Activated CD4-positive, alpha-beta T cell treated with anti-CD3 and anti-CD28 coated beads for 36 hours (primary cell): ENCODE measurements around the gene SLC15A1. TPM values are rescaled to one million over a fixed set of nuclear protein-coding genes. Genes with fewer than 3 reads are reported as not detected.

Source experiments
- ATAC-seq: fragments of 200-7000 bp; cut with Tn5 transposase; one replicate; pipeline ENCODE4 v1.10.0; 2021; ENCODE audit warnings: mild to moderate bottlenecking, moderate library complexity
- CTCF ChIA-PET: fragments of 350-600 bp; sonication (Branson Sonifier 250); formaldehyde crosslinking; loops from one replicate; lab custom pipeline; 2021; ENCODE audit warnings: antibody characterized with exemption; lab: Charles Lee
- POLR2A ChIA-PET: fragments of 350-600 bp; sonication (Branson Sonifier 250); formaldehyde crosslinking; loops from one replicate; lab custom pipeline; 2021; ENCODE audit warnings: antibody characterized with exemption, inconsistent platforms; lab: Charles Lee
- DNase-seq: peaks from one replicate; pipeline ENCODE4 v3.0.0-alpha.2; 2020
- H3K27ac Mint-ChIP-seq: one replicate; pipeline ENCODE4 v1.8.0; 2021; ENCODE audit warnings: mixed read lengths
- H3K27me3 Mint-ChIP-seq: one replicate; pipeline ENCODE4 v1.8.0; 2021; ENCODE audit warnings: mixed read lengths
- H3K36me3 Mint-ChIP-seq: one replicate; pipeline ENCODE4 v1.8.0; 2021; ENCODE audit warnings: low read depth, mixed read lengths
- H3K4me1 Mint-ChIP-seq: one replicate; pipeline ENCODE4 v1.8.0; 2021; ENCODE audit warnings: mixed read lengths
- H3K4me3 Mint-ChIP-seq: one replicate; pipeline ENCODE4 v1.8.0; 2021; ENCODE audit warnings: mild to moderate bottlenecking, moderate library complexity, mixed read lengths
- H3K9me3 Mint-ChIP-seq: one replicate; pipeline ENCODE4 v1.8.0; 2021; ENCODE audit warnings: low read depth, mixed read lengths
- intact Hi-C, 2 experiments: fragments of 100-400 bp; cut with DNase I in 1 of 2; cut with micrococcal nuclease in 1 of 2; formaldehyde crosslinking; loops; one replicate each; pipeline versions ENCODE4 v1.14.2 to v1.15.1; 2022 to 2024; cut with DNase I, micrococcal nuclease
- total RNA-seq, 2 experiments: library from RNA; stranded (reverse); gene quantifications; one replicate each; pipeline ENCODE4 v1.2.3, GENCODE V29; 2021

The SLC15A1 gene
- total RNA-seq, 2 experiments from 2014 or later = not detected

DNA sequence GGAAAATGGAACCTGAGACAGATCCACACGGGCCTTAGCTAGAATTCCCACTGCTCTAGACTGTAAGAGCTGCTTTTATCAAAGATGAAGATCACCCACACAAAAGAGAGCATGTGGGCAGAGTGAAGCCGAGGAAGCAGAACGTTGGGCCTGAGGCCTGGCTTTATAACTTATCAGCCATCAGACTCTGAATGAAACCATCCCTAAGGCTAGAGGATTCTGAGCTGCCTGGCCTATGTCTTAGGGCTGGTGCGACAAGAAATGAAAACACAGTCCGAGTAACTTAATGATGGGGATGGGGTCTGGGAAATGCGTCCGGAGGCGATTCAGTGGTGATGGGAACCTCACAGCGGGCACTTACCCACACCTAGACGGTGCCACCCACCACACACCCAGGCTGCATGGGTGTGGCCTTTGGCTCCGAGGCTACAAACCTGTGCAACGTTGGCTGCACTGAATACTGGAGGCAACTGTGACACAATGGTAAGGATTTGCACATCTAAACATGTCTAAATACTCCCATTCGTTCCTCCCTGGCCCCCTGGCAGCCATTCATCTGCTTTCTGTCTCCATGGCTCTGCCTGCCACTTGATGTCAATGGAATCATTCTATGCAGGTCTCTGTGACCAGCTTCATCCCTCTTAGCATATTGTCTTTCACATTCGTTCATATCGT is 62.0 kb downstream of the SLC15A1 start:
- H3K4me1 Mint-ChIP-seq = no peaks in the 10 kb centered on the region
- ChIA-PET POLR2A (no interaction called here), CTCF (interaction anchor here (0.5 kb wide), 1 partner anchor 257 kb away, joined by 3 read pairs; no protein-coding TSS in a partner anchor)
- no peaks in the 10 kb centered on the region for H3K9me3 Mint-ChIP-seq
- H3K36me3 Mint-ChIP-seq = no peaks in the 10 kb centered on the region
- intact Hi-C loops = no loop called here
- H3K27me3 Mint-ChIP-seq = no peaks in the 10 kb centered on the region
- ATAC-seq (no peak), DNase-seq (no peak)
- no peak overlapping the region for H3K27ac Mint-ChIP-seq
- no peak overlapping the region for H3K4me3 Mint-ChIP-seq

- ChIA-PET POLR2A (no interaction called here), CTCF (interaction anchor here (0.5 to 0.7 kb wide), 2 partner anchors 102 to 256 kb away, joined by 3 read pairs; no protein-coding TSS in a partner anchor)
- H3K4me1 Mint-ChIP-seq = no peaks in the 10 kb centered on the region
- H3K4me3 Mint-ChIP-seq = no peak overlapping the region
- no peaks in the 10 kb centered on the region for H3K9me3 Mint-ChIP-seq
- ATAC-seq (no peak), DNase-seq (no peak)
- no peaks in the 10 kb centered on the region for H3K27me3 Mint-ChIP-seq
- intact Hi-C loops = no loop called here
- no peaks in the 10 kb centered on the region for H3K36me3 Mint-ChIP-seq
- no peak overlapping the region for H3K27ac Mint-ChIP-seq
Observed at GRCh38 chr13:98689347-98689968, 63.0 kb downstream of the SLC15A1 start.

- Mint-ChIP-seq H3K4me3 (no peak overlapping the region), H3K27ac (no peak overlapping the region), H3K36me3 (no peaks in the 10 kb centered on the region), H3K9me3 (no peaks in the 10 kb centered on the region), H3K27me3 (peaks cover 1% of the 10 kb centered on the region), H3K4me1 (no peaks in the 10 kb centered on the region)
- ATAC-seq (no peak), DNase-seq (no peak)
- ChIA-PET CTCF (no interaction called here), POLR2A (no interaction called here)
- intact Hi-C loops = no loop called here
Observed at GRCh38 chr13:98688373-98688772, 64.1 kb downstream of the SLC15A1 start.

DNA sequence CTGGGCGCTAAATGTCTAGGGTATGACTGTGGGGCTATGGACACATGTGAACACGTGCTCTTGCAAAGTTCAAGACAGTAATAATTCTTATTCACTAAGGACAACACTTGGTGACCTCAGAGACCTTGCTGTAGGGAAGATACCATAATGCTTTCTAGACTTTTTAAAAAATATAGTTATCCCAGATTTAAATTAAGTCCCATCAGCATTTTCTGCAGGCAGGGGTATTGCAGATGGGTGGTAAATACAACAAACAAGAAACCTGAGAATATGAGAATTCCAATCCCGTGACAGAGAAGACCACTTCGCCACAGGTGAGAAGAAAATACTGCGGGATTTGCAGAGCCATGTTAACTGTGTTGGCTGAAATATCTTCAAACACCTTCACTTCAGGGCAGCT is 65.2 kb downstream of the SLC15A1 start:
- no peak overlapping the region for H3K27ac Mint-ChIP-seq
- H3K36me3 Mint-ChIP-seq = no peaks in the 10 kb centered on the region
- ATAC-seq = no peak
- intact Hi-C loops = no loop called here
- H3K9me3 Mint-ChIP-seq = no peaks in the 10 kb centered on the region
- H3K4me1 Mint-ChIP-seq = no peaks in the 10 kb centered on the region
- no peak for DNase-seq
- peaks cover 5% of the 10 kb centered on the region for H3K27me3 Mint-ChIP-seq
- POLR2A ChIA-PET = interaction anchor here (0.6 kb wide), 1 partner anchor 63 kb away, joined by 3 read pairs; no protein-coding TSS in a partner anchor
- CTCF ChIA-PET = interaction anchor here (0.8 to 1.2 kb wide), 2 partner anchors 14 to 65 kb away, joined by 3 read pairs; no protein-coding TSS in a partner anchor
- H3K4me3 Mint-ChIP-seq = no peak overlapping the region

DNA sequence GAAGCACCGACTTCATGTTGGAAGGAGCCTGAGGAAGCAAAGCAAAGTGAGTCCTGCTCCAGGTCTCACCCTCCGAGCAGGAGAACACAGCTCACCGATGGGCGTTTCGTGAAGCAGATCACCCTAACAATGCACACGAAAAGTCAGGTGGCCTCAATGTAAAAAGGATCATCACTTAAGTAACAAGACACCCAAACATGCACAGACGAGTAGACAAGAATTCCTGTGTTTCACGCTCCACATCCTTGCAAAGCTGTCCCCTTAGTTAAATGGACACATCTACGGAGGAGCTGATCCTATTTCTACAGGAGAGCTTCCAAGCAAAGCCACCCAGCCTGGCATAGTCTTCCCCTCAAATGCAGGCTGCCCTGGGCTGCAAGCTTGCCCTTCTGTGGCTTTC is 66.2 kb downstream of the SLC15A1 start:
- ChIA-PET POLR2A (interaction anchor here (0.7 kb wide), 1 partner anchor 246 kb away, joined by 5 read pairs; no protein-coding TSS in a partner anchor), CTCF (interaction anchor here (0.6 to 1.2 kb wide), 2 partner anchors 13 to 15 kb away, joined by 3 read pairs; no protein-coding TSS in a partner anchor)
- Mint-ChIP-seq H3K4me1 (no peaks in the 10 kb centered on the region), H3K36me3 (no peaks in the 10 kb centered on the region), H3K27me3 (peaks cover 5% of the 10 kb centered on the region), H3K27ac (no peak overlapping the region), H3K4me3 (no peak overlapping the region), H3K9me3 (no peaks in the 10 kb centered on the region)
- DNase-seq = no peak
- no peak for ATAC-seq
- intact Hi-C loops = no loop called here

GRCh38 chr13:98685146-98685545 is 67.3 kb downstream of the SLC15A1 start:
- no peak overlapping the region for H3K4me3 Mint-ChIP-seq
- no peak for DNase-seq
- no peaks in the 10 kb centered on the region for H3K4me1 Mint-ChIP-seq
- peaks cover 7% of the 10 kb centered on the region for H3K27me3 Mint-ChIP-seq
- no peaks in the 10 kb centered on the region for H3K36me3 Mint-ChIP-seq
- no peak overlapping the region for H3K27ac Mint-ChIP-seq
- ATAC-seq = no peak
- POLR2A ChIA-PET = interaction anchor here (0.6 kb wide), 1 partner anchor 33 kb away, joined by 3 read pairs; no protein-coding TSS in a partner anchor
- no peaks in the 10 kb centered on the region for H3K9me3 Mint-ChIP-seq
- intact Hi-C loops = no loop called here
- CTCF ChIA-PET = interaction anchor here (0.7 to 1.2 kb wide), 3 partner anchors 12 to 510 kb away, joined by 3 to 5 read pairs (median 3); no protein-coding TSS in a partner anchor

DNA sequence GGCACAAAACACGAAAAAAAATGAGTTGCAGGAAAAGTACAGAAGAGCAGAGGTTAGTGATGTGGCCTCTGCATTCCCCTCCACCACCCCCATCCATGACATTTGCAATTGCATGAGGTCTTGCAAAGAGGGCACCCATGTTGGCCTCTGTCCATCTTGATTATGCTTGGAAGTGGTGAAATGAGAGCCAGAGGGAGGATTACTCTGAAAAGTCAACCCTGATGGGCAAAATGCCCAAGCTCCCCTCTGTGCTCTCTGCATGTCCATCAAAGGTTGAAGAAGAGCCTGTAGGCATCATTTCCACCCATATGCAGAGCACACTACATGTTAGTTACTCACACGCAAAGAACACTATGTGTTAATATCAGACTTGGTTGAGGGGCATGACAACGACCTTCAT is 71.4 kb downstream of the SLC15A1 start:
- POLR2A ChIA-PET = interaction anchor here (0.6 kb wide), 1 partner anchor 87 kb away, joined by 3 read pairs; no protein-coding TSS in a partner anchor
- H3K27me3 Mint-ChIP-seq = peaks cover 7% of the 10 kb centered on the region
- DNase-seq (no peak), ATAC-seq (no peak)
- intact Hi-C loops = no loop called here
- H3K36me3 Mint-ChIP-seq = no peaks in the 10 kb centered on the region
- H3K9me3 Mint-ChIP-seq = no peaks in the 10 kb centered on the region
- H3K4me1 Mint-ChIP-seq = no peaks in the 10 kb centered on the region
- H3K4me3 Mint-ChIP-seq = no peak overlapping the region
- H3K27ac Mint-ChIP-seq = no peak overlapping the region
- CTCF ChIA-PET = no interaction called here

DNA sequence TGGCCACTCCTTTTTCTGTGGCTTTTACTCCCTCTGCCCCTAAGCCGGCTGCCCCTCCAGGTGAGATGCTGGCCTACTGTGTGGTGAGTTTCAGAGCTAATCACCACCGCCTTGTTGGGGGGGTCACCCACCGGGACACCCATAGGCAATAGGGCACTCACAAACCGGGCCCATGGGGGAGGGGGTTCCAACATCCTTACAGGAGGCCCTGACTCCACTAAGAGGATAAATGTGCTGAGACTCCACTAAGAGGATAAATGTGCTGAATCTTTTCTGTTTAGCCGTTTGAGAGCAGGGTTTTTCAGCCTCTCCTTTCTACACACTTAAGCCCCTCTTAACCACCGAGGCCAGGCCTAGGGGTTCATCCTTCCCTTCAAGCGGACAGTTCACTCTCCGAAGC is 73.7 kb downstream of the SLC15A1 start:
- ChIA-PET CTCF (no interaction called here), POLR2A (no interaction called here)
- intact Hi-C loops = loop anchor here in 1 of 2 experiments (10.0 kb wide), 2 partner anchors 654 to 824 kb away; no protein-coding TSS in a partner anchor
- Mint-ChIP-seq H3K36me3 (no peaks in the 10 kb centered on the region), H3K27me3 (peaks cover 7% of the 10 kb centered on the region), H3K27ac (no peak overlapping the region), H3K4me3 (no peak overlapping the region), H3K4me1 (no peaks in the 10 kb centered on the region), H3K9me3 (no peaks in the 10 kb centered on the region)
- no peak for ATAC-seq
- no peak for DNase-seq

- intact Hi-C loops = loop anchor here in 1 of 2 experiments (10.0 kb wide), 2 partner anchors 653 to 823 kb away; no protein-coding TSS in a partner anchor
- Mint-ChIP-seq H3K27ac (no peak overlapping the region), H3K9me3 (no peaks in the 10 kb centered on the region), H3K4me3 (no peak overlapping the region), H3K4me1 (no peaks in the 10 kb centered on the region), H3K36me3 (no peaks in the 10 kb centered on the region), H3K27me3 (peaks cover 2% of the 10 kb centered on the region)
- POLR2A ChIA-PET = no interaction called here
- DNase-seq = no peak
- ATAC-seq = no peak
- CTCF ChIA-PET = interaction anchor here (0.6 kb wide), 1 partner anchor 331 kb away, joined by 6 read pairs; no protein-coding TSS in a partner anchor
Observed at GRCh38 chr13:98677398-98677797, 75.1 kb downstream of the SLC15A1 start.

DNA sequence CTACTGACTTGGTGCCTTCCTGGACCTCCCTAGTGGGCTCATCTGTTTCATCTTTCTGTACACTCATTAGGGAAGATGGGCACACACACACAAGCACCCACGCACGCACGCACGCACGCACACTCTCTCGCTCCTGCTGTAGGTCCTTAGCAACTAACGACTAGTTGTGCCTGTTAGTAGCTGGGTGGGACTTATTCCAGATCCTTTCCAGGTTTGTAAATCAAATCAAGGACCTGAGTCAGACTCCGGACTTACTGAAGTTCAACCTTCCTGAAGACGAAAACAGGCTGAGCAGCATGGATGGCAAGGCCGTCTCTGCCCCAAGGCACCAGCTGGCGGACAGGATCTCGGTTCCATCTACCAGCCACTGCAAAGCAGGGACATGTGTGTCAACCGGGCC is 76.2 kb downstream of the SLC15A1 start:
- Mint-ChIP-seq H3K36me3 (no peaks in the 10 kb centered on the region), H3K27me3 (peaks cover 2% of the 10 kb centered on the region), H3K4me1 (no peaks in the 10 kb centered on the region), H3K27ac (no peak overlapping the region), H3K9me3 (no peaks in the 10 kb centered on the region), H3K4me3 (no peak overlapping the region)
- ATAC-seq (no peak), DNase-seq (no peak)
- intact Hi-C loops = loop anchor here in 1 of 2 experiments (10.0 kb wide), 2 partner anchors 651 to 821 kb away; no protein-coding TSS in a partner anchor
- ChIA-PET CTCF (interaction anchor here (0.8 kb wide), 2 partner anchors 23 to 231 kb away, joined by 4 read pairs; no protein-coding TSS in a partner anchor), POLR2A (no interaction called here)

- peaks cover 1% of the 10 kb centered on the region for H3K27me3 Mint-ChIP-seq
- H3K4me1 Mint-ChIP-seq = no peaks in the 10 kb centered on the region
- ChIA-PET CTCF (interaction anchor here (0.8 kb wide), 1 partner anchor 23 kb away, joined by 4 read pairs; no protein-coding TSS in a partner anchor), POLR2A (no interaction called here)
- ATAC-seq (no peak), DNase-seq (no peak)
- no peaks in the 10 kb centered on the region for H3K9me3 Mint-ChIP-seq
- no peak overlapping the region for H3K4me3 Mint-ChIP-seq
- no peak overlapping the region for H3K27ac Mint-ChIP-seq
- intact Hi-C loops = loop anchor here in 1 of 2 experiments (10.0 kb wide), 2 partner anchors 651 to 821 kb away; no protein-coding TSS in a partner anchor
- H3K36me3 Mint-ChIP-seq = no peaks in the 10 kb centered on the region
Observed at GRCh38 chr13:98675837-98676236, 76.6 kb downstream of the SLC15A1 start.
